ENCODE measurements around the gene GGTA1. TPM values are rescaled to one million over a fixed set of nuclear protein-coding genes. Genes with fewer than 3 reads are reported as not detected.

GGTA1 gene
- polyA plus RNA-seq, 1 of the 3 experiments (the other 2 are of a cell fraction), result 0.03 TPM

DNA sequence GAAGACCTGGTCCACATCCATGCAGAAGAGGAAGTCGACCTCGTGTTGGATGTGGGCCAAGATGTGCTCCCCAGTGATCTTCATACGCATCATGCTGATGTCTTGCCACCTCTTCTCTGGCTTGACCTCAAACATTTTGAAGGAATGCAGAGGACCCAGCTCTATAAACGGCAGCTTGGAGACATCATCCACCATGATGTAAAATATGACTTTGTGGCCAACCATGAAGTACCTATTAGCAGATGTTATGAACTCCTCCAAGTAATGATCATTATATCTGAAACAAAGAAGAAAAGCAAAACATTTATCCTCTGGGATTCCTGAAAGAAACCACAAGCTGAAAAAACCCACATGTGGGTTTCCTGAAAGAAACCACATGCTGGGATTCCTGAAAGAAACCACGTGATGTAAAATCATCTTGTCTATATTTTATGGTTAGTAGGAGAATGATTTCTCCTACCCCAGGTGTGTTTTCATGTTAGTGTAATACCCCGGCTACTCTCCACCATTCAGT, 52.3 kb downstream of the GGTA1 start:
- CTCF ChIA-PET, result interaction anchor here (1.3 to 1.9 kb wide), 3 partner anchors 12 to 127 kb away, joined by 4 to 8 read pairs (median 4); no protein-coding TSS in a partner anchor
- no peaks in the 10 kb centered on the region for H3F3A ChIP-seq (replicated peaks; ENCODE audit: insufficient read depth)
- H3K9me3 ChIP-seq, result no peaks in the 10 kb centered on the region
- no peak overlapping the region for H3K27ac ChIP-seq (ENCODE audit: low read depth in 2 of 2, low read length in 1 of 2)
- DNase-seq, result no peak
- H3K4me1 ChIP-seq (ENCODE audit: control insufficient read depth in 1 of 2, insufficient read depth in 2 of 2, low read depth in 1 of 2, low read length in 1 of 2), result no peaks in the 10 kb centered on the region; a peak in 2 of 4 replicates
- POLR2A ChIA-PET, result no interaction called here
- H3K27me3 ChIP-seq (ENCODE audit: insufficient read depth), result peaks cover 6% of the 10 kb centered on the region; the same call in 1 of the 2 replicates
- H3K36me3 ChIP-seq (replicated peaks in 1 of 2; ENCODE audit: control insufficient read depth in 1 of 2, insufficient read depth in 2 of 2, low read length in 1 of 2), result no peaks in the 10 kb centered on the region
- H3K79me2 ChIP-seq (ENCODE audit: insufficient read depth), result no peaks in the 10 kb centered on the region
- no peaks in the 10 kb centered on the region for H4K20me1 ChIP-seq (ENCODE audit: insufficient read depth)
- no peak overlapping the region for H3K4me3 ChIP-seq (ENCODE audit: low read depth in 2 of 2, low read length in 1 of 2)
- WGBS (ENCODE audit: low lambda C conversion rate), result 42% methylated on average over 4 of the region's 6 CpGs
- H3K4me2 ChIP-seq, result no peak overlapping the region
- H3K9ac ChIP-seq, result no peak overlapping the region
- H2AFZ ChIP-seq (ENCODE audit: low read depth), result no peak overlapping the region
- no peaks in the 10 kb centered on the region for H3K9me2 ChIP-seq
- TF ChIP-seq EP300 (IDR thresholded peaks at IDR 0.05; ENCODE audit: borderline replicate concordance in 1 of 2, low read depth in 1 of 2, low read length in 1 of 2), result 0 out of 4 replicates have a peak, but pooled peaks of 1 of the 2 experiments have one; percentile 21
- TF ChIP-seq, protein P1, sequence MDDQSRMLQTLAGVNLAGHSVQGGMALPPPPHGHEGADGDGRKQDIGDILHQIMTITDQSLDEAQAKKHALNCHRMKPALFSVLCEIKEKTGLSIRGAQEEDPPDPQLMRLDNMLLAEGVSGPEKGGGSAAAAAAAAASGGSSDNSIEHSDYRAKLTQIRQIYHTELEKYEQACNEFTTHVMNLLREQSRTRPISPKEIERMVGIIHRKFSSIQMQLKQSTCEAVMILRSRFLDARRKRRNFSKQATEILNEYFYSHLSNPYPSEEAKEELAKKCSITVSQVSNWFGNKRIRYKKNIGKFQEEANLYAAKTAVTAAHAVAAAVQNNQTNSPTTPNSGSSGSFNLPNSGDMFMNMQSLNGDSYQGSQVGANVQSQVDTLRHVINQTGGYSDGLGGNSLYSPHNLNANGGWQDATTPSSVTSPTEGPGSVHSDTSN (IDR thresholded peaks at IDR 0.05), result peak; percentile 44; the same call in 1 of the 2 replicates
- TF ChIP-seq TCF12 (IDR thresholded peaks at IDR 0.05), result peak; percentile 84; the same call in 1 of the 2 replicates
- no peak for TF ChIP-seq RXRA (IDR thresholded peaks at IDR 0.05; ENCODE audit: borderline replicate concordance, low read depth)
- no peak for TF ChIP-seq NFIC (IDR thresholded peaks at IDR 0.05; ENCODE audit: borderline replicate concordance)
- TF ChIP-seq, protein P2, sequence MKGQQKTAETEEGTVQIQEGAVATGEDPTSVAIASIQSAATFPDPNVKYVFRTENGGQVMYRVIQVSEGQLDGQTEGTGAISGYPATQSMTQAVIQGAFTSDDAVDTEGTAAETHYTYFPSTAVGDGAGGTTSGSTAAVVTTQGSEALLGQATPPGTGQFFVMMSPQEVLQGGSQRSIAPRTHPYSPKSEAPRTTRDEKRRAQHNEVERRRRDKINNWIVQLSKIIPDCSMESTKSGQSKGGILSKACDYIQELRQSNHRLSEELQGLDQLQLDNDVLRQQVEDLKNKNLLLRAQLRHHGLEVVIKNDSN (IDR thresholded peaks at IDR 0.05; ENCODE audit: borderline replicate concordance, low read depth), result 0 out of 2 replicates have a peak, but pooled peaks have one; percentile 46
- TF ChIP-seq, protein P3, sequence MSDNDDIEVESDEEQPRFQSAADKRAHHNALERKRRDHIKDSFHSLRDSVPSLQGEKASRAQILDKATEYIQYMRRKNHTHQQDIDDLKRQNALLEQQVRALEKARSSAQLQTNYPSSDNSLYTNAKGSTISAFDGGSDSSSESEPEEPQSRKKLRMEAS (IDR thresholded peaks at IDR 0.05; ENCODE audit: low read depth), result peak; percentile 15; the same call in 1 of the 2 replicates
- peak; percentile 54; the same call in 1 of the 2 replicates for TF ChIP-seq TEAD4 (IDR thresholded peaks at IDR 0.05; ENCODE audit: borderline replicate concordance, insufficient read depth)

DNA sequence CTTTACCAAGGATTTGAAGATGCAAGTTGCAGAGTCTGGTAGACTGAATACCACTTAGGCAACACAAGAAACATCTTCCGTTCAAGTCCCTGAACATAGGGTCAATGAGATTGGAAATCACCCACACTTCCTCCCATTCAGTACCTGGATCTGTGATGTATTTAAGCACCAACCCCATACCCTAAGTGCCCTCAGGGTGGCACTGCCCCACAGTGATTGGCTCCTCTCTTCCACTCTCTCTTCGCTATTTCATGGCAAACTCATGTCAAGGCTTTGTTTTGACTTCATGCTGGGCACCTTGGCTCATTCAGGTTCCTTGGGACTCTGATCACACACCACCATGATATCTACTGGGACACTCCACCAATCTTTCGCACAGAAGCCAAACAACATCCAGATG, 53.7 kb downstream of the GGTA1 start:
- Histone ChIP-seq H3K27me3 (ENCODE audit: insufficient read depth) (peaks cover 14% of the 10 kb centered on the region; the same call in 1 of the 2 replicates), H3K9ac (no peak overlapping the region), H4K20me1 (ENCODE audit: insufficient read depth) (no peaks in the 10 kb centered on the region), H3K4me2 (no peak overlapping the region), H3K4me3 (ENCODE audit: low read depth in 2 of 2, low read length in 1 of 2) (no peak overlapping the region), H3K4me1 (ENCODE audit: control insufficient read depth in 1 of 2, insufficient read depth in 2 of 2, low read depth in 1 of 2, low read length in 1 of 2) (no peaks in the 10 kb centered on the region; a peak in 2 of 4 replicates), H3F3A (replicated peaks; ENCODE audit: insufficient read depth) (no peaks in the 10 kb centered on the region), H3K79me2 (ENCODE audit: insufficient read depth) (no peaks in the 10 kb centered on the region), H3K9me2 (no peaks in the 10 kb centered on the region), H3K27ac (ENCODE audit: low read depth in 2 of 2, low read length in 1 of 2) (no peak overlapping the region), H3K9me3 (no peaks in the 10 kb centered on the region), H3K36me3 (replicated peaks in 1 of 2; ENCODE audit: control insufficient read depth in 1 of 2, insufficient read depth in 2 of 2, low read length in 1 of 2) (no peaks in the 10 kb centered on the region), H2AFZ (ENCODE audit: low read depth) (no peak overlapping the region)
- WGBS (ENCODE audit: low lambda C conversion rate), result 84% methylated on average over 3 of the region's 3 CpGs
- ChIA-PET POLR2A (no interaction called here), CTCF (interaction anchor here (2.1 kb wide), 1 partner anchor 126 kb away, joined by 7 read pairs; no protein-coding TSS in a partner anchor)
- DNase-seq, result no peak
- TF ChIP-seq, protein P4, sequence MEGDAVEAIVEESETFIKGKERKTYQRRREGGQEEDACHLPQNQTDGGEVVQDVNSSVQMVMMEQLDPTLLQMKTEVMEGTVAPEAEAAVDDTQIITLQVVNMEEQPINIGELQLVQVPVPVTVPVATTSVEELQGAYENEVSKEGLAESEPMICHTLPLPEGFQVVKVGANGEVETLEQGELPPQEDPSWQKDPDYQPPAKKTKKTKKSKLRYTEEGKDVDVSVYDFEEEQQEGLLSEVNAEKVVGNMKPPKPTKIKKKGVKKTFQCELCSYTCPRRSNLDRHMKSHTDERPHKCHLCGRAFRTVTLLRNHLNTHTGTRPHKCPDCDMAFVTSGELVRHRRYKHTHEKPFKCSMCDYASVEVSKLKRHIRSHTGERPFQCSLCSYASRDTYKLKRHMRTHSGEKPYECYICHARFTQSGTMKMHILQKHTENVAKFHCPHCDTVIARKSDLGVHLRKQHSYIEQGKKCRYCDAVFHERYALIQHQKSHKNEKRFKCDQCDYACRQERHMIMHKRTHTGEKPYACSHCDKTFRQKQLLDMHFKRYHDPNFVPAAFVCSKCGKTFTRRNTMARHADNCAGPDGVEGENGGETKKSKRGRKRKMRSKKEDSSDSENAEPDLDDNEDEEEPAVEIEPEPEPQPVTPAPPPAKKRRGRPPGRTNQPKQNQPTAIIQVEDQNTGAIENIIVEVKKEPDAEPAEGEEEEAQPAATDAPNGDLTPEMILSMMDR (IDR thresholded peaks at IDR 0.05), result peak; percentile 29
- peak; percentile 43 for TF ChIP-seq RAD21 (IDR thresholded peaks at IDR 0.05; ENCODE audit: low read length)
- no peak for TF ChIP-seq FOXJ3 (CRISPR knock-in tag; IDR thresholded peaks at IDR 0.05)
- TF ChIP-seq EZH2phosphoT487 (IDR thresholded peaks at IDR 0.05; ENCODE audit: borderline replicate concordance, low read depth), result no peak
- peak; percentile 12; the same call in 1 of the 2 replicates for TF ChIP-seq SMC3 (IDR thresholded peaks at IDR 0.05; ENCODE audit: low read depth, low read length)
- no peak for TF ChIP-seq JUND (IDR thresholded peaks at IDR 0.05)
- no peak for TF ChIP-seq TEAD4 (IDR thresholded peaks at IDR 0.05; ENCODE audit: borderline replicate concordance, insufficient read depth)

Measured in SK-N-SH (cell line).